Measurements from ENCODE around the gene MPO. TPM values are rescaled to one million over a fixed set of nuclear protein-coding genes. Genes with fewer than 3 reads are reported as not detected.

MPO gene
- total RNA-seq, 1 donor from 2014 or later, result 0.42 TPM

- ATAC-seq, result no peak
Measured at GRCh38 chr17:58289869-58290268, 9.1 kb upstream of the MPO start.

DNA sequence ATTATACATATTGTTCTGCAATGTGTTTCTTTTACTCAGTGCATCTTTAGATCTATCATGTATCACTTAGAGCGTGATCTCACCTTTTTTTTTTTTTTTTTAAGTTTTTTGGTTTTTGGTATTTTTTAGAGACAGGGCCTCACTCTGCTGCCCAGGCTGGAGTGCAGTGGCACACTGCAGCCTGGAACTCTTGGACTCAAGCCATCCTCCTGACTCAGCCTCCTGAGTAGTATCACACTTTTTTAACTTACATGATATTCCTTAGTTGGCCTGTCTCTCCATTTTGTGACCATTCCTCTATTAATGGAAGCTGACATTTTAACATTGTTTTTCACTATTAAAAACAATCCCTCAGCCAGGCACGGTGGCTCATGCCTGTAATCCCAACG is 4.7 kb upstream of the MPO start:
- ATAC-seq (no peak), DNase-seq (no peak)
- intact Hi-C loops (cut with micrococcal nuclease), result no loop called here

More at GRCh38 chr17:58289869-58290268, 9.1 kb upstream of the MPO start:
- intact Hi-C loops (cut with micrococcal nuclease), result no loop called here
- DNase-seq, result no peak

GRCh38 chr17:58284613-58285421 is 4.1 kb upstream of the MPO start:
- ATAC-seq, result no peak
- DNase-seq, result no peak
- intact Hi-C loops (cut with micrococcal nuclease), result no loop called here

- DNase-seq, result no peak
- intact Hi-C loops (cut with micrococcal nuclease), result no loop called here
Measured at GRCh38 chr17:58283674-58284612, 3.2 kb upstream of the MPO start.

GRCh38 chr17:58282442-58282841 is 1.7 kb upstream of the MPO start:
- intact Hi-C loops (cut with micrococcal nuclease), result no loop called here
- ATAC-seq, result no peak

More at GRCh38 chr17:58283674-58284612, 3.2 kb upstream of the MPO start:
- ATAC-seq, result no peak

GRCh38 chr17:58281511-58282011 is 826 bp upstream of the MPO start:
- ATAC-seq, result no peak
- DNase-seq, result no peak
- intact Hi-C loops (cut with micrococcal nuclease), result no loop called here

More at GRCh38 chr17:58282442-58282841, 1.7 kb upstream of the MPO start:
- no peak for DNase-seq

- ATAC-seq (no peak), DNase-seq (no peak)
- intact Hi-C loops (cut with micrococcal nuclease), result no loop called here
Measured at GRCh38 chr17:58279736-58280479, 827 bp downstream of the MPO start.

- ATAC-seq (peak; percentile 87), DNase-seq (peak; percentile 69)
- intact Hi-C loops (cut with micrococcal nuclease), result no loop called here
Measured at GRCh38 chr17:58279016-58279711, 1.6 kb downstream of the MPO start.

DNA sequence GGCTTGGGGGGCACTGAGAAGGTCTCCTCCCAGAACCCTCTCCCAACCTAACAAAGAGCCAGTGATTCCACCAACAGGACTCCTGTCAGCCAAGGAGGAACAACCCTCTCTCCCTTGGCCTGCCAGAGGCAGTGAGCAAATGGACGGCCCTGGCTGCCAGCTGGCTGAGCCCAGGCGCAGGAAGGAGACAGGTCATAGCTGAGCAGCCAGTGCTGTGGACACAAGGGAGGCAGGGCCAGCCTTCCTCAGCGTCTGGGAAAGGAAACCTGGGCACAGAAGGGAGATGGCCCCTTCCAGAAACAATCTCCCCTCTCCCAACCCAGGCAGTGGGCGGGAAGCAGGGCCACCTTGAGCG is 2.1 kb downstream of the MPO start:
- DNase-seq, result peak; percentile 66
- peak; percentile 90 for ATAC-seq
- intact Hi-C loops (cut with micrococcal nuclease), result no loop called here

DNA sequence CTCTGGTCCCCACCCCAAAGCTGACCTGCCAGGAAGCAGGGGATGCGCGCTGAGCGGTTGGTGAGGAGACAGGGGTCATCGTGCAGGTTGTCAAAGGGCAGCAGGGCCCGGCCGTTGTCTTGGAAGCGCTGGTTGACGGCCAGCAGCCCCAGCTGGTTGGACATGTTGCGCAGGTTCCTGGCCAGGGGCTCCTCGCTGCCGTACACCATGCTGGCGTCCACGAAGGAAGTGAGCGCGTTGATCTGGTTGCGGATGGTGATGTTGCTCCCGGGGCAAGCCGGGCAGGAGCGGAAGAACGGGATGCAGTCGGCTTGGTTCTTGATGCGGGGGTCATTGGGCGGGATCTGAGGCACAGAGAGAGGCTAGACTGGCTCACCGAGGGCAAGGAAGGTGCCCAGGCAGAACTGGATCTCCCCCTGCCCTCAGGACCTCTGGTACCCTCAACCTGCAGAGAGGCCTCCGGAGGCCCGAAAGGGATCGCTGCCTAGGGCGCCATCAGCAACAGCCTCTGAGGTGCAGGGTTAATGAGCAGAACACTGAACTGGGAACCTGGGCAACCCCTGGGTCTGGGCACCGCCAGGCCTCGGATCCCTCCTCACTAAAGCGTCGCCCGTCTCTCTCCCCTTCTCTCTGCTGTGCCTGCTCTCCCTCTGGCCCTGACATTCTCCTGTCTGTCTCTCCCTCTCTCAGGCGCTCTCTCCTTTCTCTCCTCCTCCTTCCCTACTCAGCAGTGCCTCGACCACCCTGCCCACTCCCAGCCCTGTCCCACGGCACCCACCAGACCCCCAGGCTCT is 2.7 kb downstream of the MPO start:
- intact Hi-C loops (cut with micrococcal nuclease), result no loop called here
- DNase-seq (no peak), ATAC-seq (no peak)

GRCh38 chr17:58277107-58277801 is 3.5 kb downstream of the MPO start:
- ATAC-seq, result no peak
- intact Hi-C loops (cut with micrococcal nuclease), result no loop called here

DNA sequence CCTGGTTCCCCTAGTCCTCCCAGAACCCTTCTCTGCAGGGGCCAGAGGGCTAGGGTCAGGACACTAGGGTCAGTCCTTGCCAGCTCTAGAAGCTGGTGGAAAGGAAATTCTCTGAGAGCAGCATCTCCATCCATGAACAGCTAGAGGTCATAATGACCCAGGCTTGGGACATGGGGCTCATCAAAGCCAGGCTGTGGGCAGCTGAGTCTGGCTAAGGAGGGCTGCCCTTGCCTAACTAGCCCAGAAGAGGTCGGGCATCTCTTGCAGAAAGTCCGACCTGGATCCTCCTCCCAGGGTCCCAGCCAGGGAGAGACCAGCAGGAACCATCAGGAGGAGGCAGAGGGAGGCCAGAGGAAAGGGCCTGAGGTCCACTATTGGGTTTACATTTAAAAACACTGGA is 4.3 kb downstream of the MPO start:
- no peak for ATAC-seq
- intact Hi-C loops (cut with micrococcal nuclease), result no loop called here
- DNase-seq, result no peak

More at GRCh38 chr17:58277107-58277801, 3.5 kb downstream of the MPO start:
- no peak for DNase-seq

GRCh38 chr17:58275417-58275816 is 5.3 kb downstream of the MPO start:
- intact Hi-C loops (cut with micrococcal nuclease), result no loop called here
- ATAC-seq (no peak), DNase-seq (no peak)

- DNase-seq, result no peak
- intact Hi-C loops (cut with micrococcal nuclease), result no loop called here
- ATAC-seq, result no peak
Measured at GRCh38 chr17:58273453-58274104, 7.2 kb downstream of the MPO start.

- intact Hi-C loops (cut with micrococcal nuclease), result no loop called here
- ATAC-seq, result no peak
- DNase-seq, result no peak
Measured at GRCh38 chr17:58272367-58273280, 8.1 kb downstream of the MPO start.
